HUDEP-2 (cell line): Measurements from ENCODE around the gene MAP7D2.

Source experiments
- DNase-seq, 76 experiments: peaks; one replicate each; lab custom pipeline; 2025; ENCODE audit not compliant: unreplicated experiment in 76 of 76; lab: John Stamatoyannopoulos, UW

Gene MAP7D2

DNA sequence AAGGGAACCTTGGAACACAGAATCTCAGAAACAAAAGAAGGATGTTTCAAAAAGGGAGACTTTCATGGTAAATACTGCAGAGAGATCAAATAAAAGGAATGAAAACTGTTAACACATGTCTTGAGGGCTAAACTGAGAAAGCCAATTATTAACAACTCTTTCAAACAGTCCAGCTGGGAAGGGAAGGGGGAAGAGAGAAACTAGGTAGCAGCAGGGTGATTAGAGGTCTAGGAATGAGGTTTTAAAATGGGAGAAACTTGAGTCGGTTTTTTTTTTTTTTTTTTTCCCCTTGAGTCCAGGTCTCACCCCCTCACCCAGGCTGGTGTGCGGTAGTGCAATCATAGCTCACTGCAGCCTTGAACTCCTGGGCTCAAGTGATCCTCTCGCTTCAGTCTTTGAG, 130.2 kb downstream of the MAP7D2 start:
- no peak for DNase-seq

- no peak for DNase-seq
These were observed 134.8 kb downstream of the MAP7D2 start for GRCh38 chrX:19981947-19982346.

GRCh38 chrX:19975845-19976244, 140.9 kb downstream of the MAP7D2 start:
- no peak for DNase-seq

DNA sequence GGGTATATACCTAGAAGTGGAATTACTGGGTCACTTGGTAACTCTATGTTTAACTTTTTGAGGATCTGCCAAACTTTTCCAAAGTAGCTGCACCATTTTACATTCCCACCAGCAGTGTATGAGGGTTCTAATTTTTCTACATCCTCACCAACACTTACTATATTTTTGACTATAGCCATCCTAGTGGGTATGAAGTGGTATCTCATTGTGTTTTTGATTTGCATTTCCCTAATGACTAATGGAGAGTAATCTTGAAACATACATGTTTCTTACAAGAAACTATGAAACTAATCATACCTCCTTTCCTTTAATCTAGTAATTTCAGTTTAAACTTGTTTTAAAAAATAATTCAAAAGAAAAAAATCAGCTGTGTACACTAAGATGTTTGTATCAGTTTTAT, 143.7 kb downstream of the MAP7D2 start:
- no peak for DNase-seq

- no peak for DNase-seq
These were observed 148.4 kb downstream of the MAP7D2 start for GRCh38 chrX:19968276-19968675.

GRCh38 chrX:19966056-19966455, 150.7 kb downstream of the MAP7D2 start:
- no peak for DNase-seq

DNA sequence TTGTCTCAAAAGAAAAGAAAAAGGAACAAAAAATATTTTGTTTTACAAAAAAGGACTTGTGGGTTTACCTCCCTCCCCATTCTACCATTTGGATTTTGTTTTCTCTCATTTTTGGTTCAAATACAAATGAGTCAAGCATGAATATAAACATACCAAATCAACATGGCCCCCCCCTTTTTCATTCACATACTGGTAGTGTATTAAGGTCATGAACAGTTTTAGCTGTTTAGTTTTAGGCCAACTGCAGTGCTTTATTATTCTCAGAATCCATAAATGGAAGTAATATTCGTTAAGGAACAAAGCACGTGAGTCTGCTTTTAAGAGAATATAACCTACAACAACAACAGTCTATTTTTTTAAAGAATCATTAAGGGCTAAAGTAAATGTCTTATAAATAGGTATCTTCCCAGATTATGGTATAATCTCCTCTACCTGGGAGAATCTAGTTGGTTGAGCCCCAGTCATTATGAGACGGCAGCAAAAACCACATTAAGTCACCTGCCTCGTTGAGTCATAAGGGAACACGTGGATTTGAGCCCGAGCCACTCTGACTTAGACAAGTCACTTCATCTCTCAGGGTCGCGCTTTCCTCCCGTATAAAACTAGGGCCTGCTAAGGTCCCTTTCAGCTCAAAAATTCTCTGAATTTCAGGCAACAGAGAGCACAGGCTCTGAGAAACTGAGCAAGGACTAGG, 152.5 kb downstream of the MAP7D2 start:
- no peak for DNase-seq

GRCh38 chrX:19960913-19961312, 155.8 kb downstream of the MAP7D2 start:
- DNase-seq, result no peak

- no peak for DNase-seq
These were observed 157.9 kb downstream of the MAP7D2 start for GRCh38 chrX:19958552-19959486.

GRCh38 chrX:19956923-19957322, 159.8 kb downstream of the MAP7D2 start:
- no peak for DNase-seq
